Activated B cell treated with CpG ODN at 0.5 μM for 24 hours (primary cell): ENCODE data around the gene NUTM2G. TPM values are rescaled to one million over a fixed set of nuclear protein-coding genes. Genes with fewer than 3 reads are reported as not detected.
"Not testable (repeated sequence)": the region's sequence is repeated elsewhere in the genome, so short reads cannot be mapped to it uniquely, and the experiment has no call there.

Source experiments
- ATAC-seq: fragments of 200-7000 bp; cut with Tn5 transposase; one replicate; pipeline ENCODE4 v1.10.0; 2021; ENCODE audit warnings: low read depth, mild to moderate bottlenecking, moderate library complexity
- CTCF ChIA-PET: fragments of 350-600 bp; sonication (Branson Sonifier 250); formaldehyde crosslinking; loops from one replicate; lab custom pipeline; 2021; ENCODE audit warnings: antibody characterized with exemption; lab: Charles Lee
- POLR2A ChIA-PET: fragments of 350-600 bp; sonication (Branson Sonifier 250); formaldehyde crosslinking; loops from one replicate; lab custom pipeline; 2021; ENCODE audit warnings: antibody characterized with exemption; lab: Charles Lee
- DNase-seq: peaks from one replicate; pipeline ENCODE4 v3.0.0; 2022
- H3K27ac Mint-ChIP-seq: one replicate; pipeline ENCODE4 v1.8.0; 2020; ENCODE audit warnings: mixed read lengths
- H3K27me3 Mint-ChIP-seq: one replicate; pipeline ENCODE4 v1.8.0; 2021; ENCODE audit warnings: mixed read lengths
- H3K36me3 Mint-ChIP-seq: one replicate; pipeline ENCODE4 v1.8.0; 2021; ENCODE audit warnings: low read depth, mixed read lengths
- H3K4me1 Mint-ChIP-seq: one replicate; pipeline ENCODE4 v1.8.0; 2021; ENCODE audit warnings: mixed read lengths
- H3K4me3 Mint-ChIP-seq: one replicate; pipeline ENCODE4 v1.8.0; 2020; ENCODE audit warnings: mild to moderate bottlenecking, mixed read lengths
- H3K9me3 Mint-ChIP-seq: one replicate; pipeline ENCODE4 v1.8.0; 2020; ENCODE audit warnings: mixed read lengths
- intact Hi-C: fragments of 100-400 bp; cut with micrococcal nuclease; formaldehyde crosslinking; loops from one replicate; pipeline ENCODE4 v1.15.1; 2024
- total RNA-seq: library from RNA; stranded (reverse); gene quantifications from 2 replicates; pipeline ENCODE4 v1.2.3, GENCODE V29; 2022

The NUTM2G gene
- total RNA-seq, 1 donor from 2014 or later: not detected

- POLR2A ChIA-PET, H3K27me3 Mint-ChIP-seq, CTCF ChIA-PET, intact Hi-C loops, H3K36me3 Mint-ChIP-seq, ATAC-seq, DNase-seq, H3K9me3 Mint-ChIP-seq, H3K27ac Mint-ChIP-seq, H3K4me3 Mint-ChIP-seq, H3K4me1 Mint-ChIP-seq: not testable (repeated sequence)
Measured at GRCh38 chr9:96940982-96941381, 12.3 kb downstream of the NUTM2G start.

GRCh38 chr9:96941628-96942027 is 13.0 kb downstream of the NUTM2G start:
- H3K27ac Mint-ChIP-seq, H3K9me3 Mint-ChIP-seq, DNase-seq, H3K4me1 Mint-ChIP-seq, ATAC-seq, intact Hi-C loops, H3K4me3 Mint-ChIP-seq, H3K27me3 Mint-ChIP-seq, CTCF ChIA-PET, POLR2A ChIA-PET: not testable (repeated sequence)
- H3K36me3 Mint-ChIP-seq: peaks cover 12% of the 10 kb centered on the region

GRCh38 chr9:96942181-96942580 is 13.5 kb downstream of the NUTM2G start:
- ATAC-seq, H3K27ac Mint-ChIP-seq, POLR2A ChIA-PET, H3K4me1 Mint-ChIP-seq, H3K27me3 Mint-ChIP-seq, CTCF ChIA-PET, intact Hi-C loops, DNase-seq, H3K4me3 Mint-ChIP-seq, H3K9me3 Mint-ChIP-seq: not testable (repeated sequence)
- peaks cover 12% of the 10 kb centered on the region for H3K36me3 Mint-ChIP-seq

GRCh38 chr9:96949346-96949745 is 20.7 kb downstream of the NUTM2G start:
- H3K27ac Mint-ChIP-seq, intact Hi-C loops, POLR2A ChIA-PET, H3K4me1 Mint-ChIP-seq, H3K27me3 Mint-ChIP-seq, CTCF ChIA-PET, H3K4me3 Mint-ChIP-seq, DNase-seq, ATAC-seq, H3K9me3 Mint-ChIP-seq: not testable (repeated sequence)
- peaks cover 20% of the 10 kb centered on the region for H3K36me3 Mint-ChIP-seq

GRCh38 chr9:96950539-96950938 is 21.9 kb downstream of the NUTM2G start:
- H3K4me3 Mint-ChIP-seq, CTCF ChIA-PET, intact Hi-C loops, H3K9me3 Mint-ChIP-seq, ATAC-seq, H3K27me3 Mint-ChIP-seq, H3K27ac Mint-ChIP-seq, POLR2A ChIA-PET, H3K4me1 Mint-ChIP-seq, DNase-seq: not testable (repeated sequence)
- peaks cover 20% of the 10 kb centered on the region for H3K36me3 Mint-ChIP-seq

- H3K4me1 Mint-ChIP-seq, H3K4me3 Mint-ChIP-seq, H3K27me3 Mint-ChIP-seq, H3K27ac Mint-ChIP-seq, DNase-seq, CTCF ChIA-PET, intact Hi-C loops, POLR2A ChIA-PET, H3K9me3 Mint-ChIP-seq, ATAC-seq: not testable (repeated sequence)
- peaks cover 22% of the 10 kb centered on the region for H3K36me3 Mint-ChIP-seq
Measured at GRCh38 chr9:96967591-96967990, 38.9 kb downstream of the NUTM2G start.

- H3K36me3 Mint-ChIP-seq: peaks cover 20% of the 10 kb centered on the region
- H3K27ac Mint-ChIP-seq, H3K27me3 Mint-ChIP-seq, POLR2A ChIA-PET, DNase-seq, intact Hi-C loops, CTCF ChIA-PET, H3K4me3 Mint-ChIP-seq, H3K9me3 Mint-ChIP-seq, ATAC-seq: not testable (repeated sequence)
- H3K4me1 Mint-ChIP-seq: peaks cover 13% of the 10 kb centered on the region
Measured at GRCh38 chr9:96972552-96972951, 43.9 kb downstream of the NUTM2G start.

- POLR2A ChIA-PET, H3K27me3 Mint-ChIP-seq, H3K4me3 Mint-ChIP-seq, H3K27ac Mint-ChIP-seq, ATAC-seq, DNase-seq, CTCF ChIA-PET, H3K9me3 Mint-ChIP-seq, intact Hi-C loops: not testable (repeated sequence)
- H3K36me3 Mint-ChIP-seq: peaks cover 16% of the 10 kb centered on the region
- H3K4me1 Mint-ChIP-seq: peaks cover 19% of the 10 kb centered on the region
Measured at GRCh38 chr9:96974037-96974436, 45.4 kb downstream of the NUTM2G start.

- H3K36me3 Mint-ChIP-seq, H3K27ac Mint-ChIP-seq, ATAC-seq, CTCF ChIA-PET, DNase-seq, H3K4me3 Mint-ChIP-seq, H3K9me3 Mint-ChIP-seq, H3K27me3 Mint-ChIP-seq, intact Hi-C loops, POLR2A ChIA-PET: not testable (repeated sequence)
- peaks cover 15% of the 10 kb centered on the region for H3K4me1 Mint-ChIP-seq
Measured at GRCh38 chr9:96983496-96984122, 55.0 kb downstream of the NUTM2G start.

- H3K4me3 Mint-ChIP-seq, CTCF ChIA-PET, H3K9me3 Mint-ChIP-seq, intact Hi-C loops, H3K36me3 Mint-ChIP-seq, ATAC-seq, DNase-seq, H3K27me3 Mint-ChIP-seq, POLR2A ChIA-PET, H3K27ac Mint-ChIP-seq: not testable (repeated sequence)
- peaks cover 16% of the 10 kb centered on the region for H3K4me1 Mint-ChIP-seq
Measured at GRCh38 chr9:96984139-96984538, 55.5 kb downstream of the NUTM2G start.

- H3K27me3 Mint-ChIP-seq, CTCF ChIA-PET, H3K27ac Mint-ChIP-seq, H3K9me3 Mint-ChIP-seq, DNase-seq, ATAC-seq, H3K4me3 Mint-ChIP-seq, POLR2A ChIA-PET, H3K36me3 Mint-ChIP-seq, intact Hi-C loops: not testable (repeated sequence)
- H3K4me1 Mint-ChIP-seq: peaks cover 16% of the 10 kb centered on the region
Measured at GRCh38 chr9:96984887-96985286, 56.2 kb downstream of the NUTM2G start.
